Kidney (tissue), 22 donors: ENCODE results near the gene GAPVD1. TPM values are rescaled to one million over a fixed set of nuclear protein-coding genes. Genes with fewer than 3 reads are reported as not detected.
"Not testable (repeated sequence)": the region's sequence is repeated elsewhere in the genome, so short reads cannot be mapped to it uniquely, and the experiment has no call there.

Source experiments
- DNase-seq, 5 donors: peaks; one replicate each; pipeline ENCODE4 v3.0.0-alpha.2; 2013 to 2020
- FAIRE-seq: peaks from 2 replicates; lab custom pipeline; 2012; peaks lifted over from hg19 to GRCh38; lab: Jason Lieb, UNC
- H3K27ac ChIP-seq, 2 donors: one replicate each; pipeline ENCODE4 v1.7.0; 2013; ENCODE audit warnings: low read depth in 2 of 2, low read length in 2 of 2, inconsistent platforms in 1 of 2
- H3K27me3 ChIP-seq: one replicate; pipeline ENCODE4 v1.7.1; 2013; ENCODE audit warnings: low read length, inconsistent platforms; ENCODE audit not compliant: control insufficient read depth, insufficient read depth
- H3K36me3 ChIP-seq, 3 donors: one replicate each; pipeline versions ENCODE4 v1.7.0 to v1.7.1; 2013; ENCODE audit warnings: low read length in 3 of 3, control low read depth in 1 of 3, inconsistent platforms in 1 of 3; ENCODE audit not compliant: insufficient read depth in 3 of 3, control insufficient read depth in 2 of 3
- H3K4me1 ChIP-seq, 3 donors: one replicate each; pipeline versions ENCODE4 v1.7.0 to v1.7.1; 2013; ENCODE audit warnings: low read length in 3 of 3, inconsistent platforms in 1 of 3, low read depth in 1 of 3; ENCODE audit not compliant: control insufficient read depth in 2 of 3, insufficient read depth in 2 of 3
- H3K4me3 ChIP-seq, 3 donors: one replicate each; pipeline versions ENCODE4 v1.7.0 to v1.8.1; 2013; ENCODE audit warnings: low read length in 3 of 3, control low read depth in 1 of 3, inconsistent platforms in 1 of 3
- H3K9ac ChIP-seq, 3 donors: one replicate each; pipeline versions ENCODE4 v1.7.0 to v1.7.1; 2013; ENCODE audit warnings: low read length in 3 of 3, control low read depth in 1 of 3, inconsistent platforms in 1 of 3
- H3K9me3 ChIP-seq, 3 donors: one replicate each; pipeline versions ENCODE4 v1.7.0 to v1.7.1; 2013; ENCODE audit warnings: low read length in 3 of 3, control low read depth in 1 of 3, inconsistent platforms in 1 of 3; ENCODE audit not compliant: control insufficient read depth in 2 of 3, insufficient read depth in 1 of 3
- CTCF ChIP-seq: IDR thresholded peaks from 3 replicates; pipeline ENCODE4 v1.5.1; 2012; ENCODE audit warnings: mild to moderate bottlenecking, moderate library complexity, borderline replicate concordance; ENCODE audit not compliant: insufficient read depth; ENCODE audit errors: extremely low read depth
- intact Hi-C: fragments of 100-400 bp; cut with DNase I; formaldehyde crosslinking; loops from one replicate; pipeline ENCODE4 v1.11.1; 2022
- long read RNA-seq, 10 donors: library from polyadenylated mRNA in 1 of 10; unstranded in 1 of 10; transcript quantifications; one replicate each; pipeline ENCODE4 v2.0.0 and lab custom pipeline, GENCODE V29; 2021 to 2026
- polyA plus RNA-seq: library from polyadenylated mRNA; stranded (reverse); fragments of 350-450 nt; fragmentation: Illumina TruSeq; extraction: RNeasy Lipid Tissue Mini Kit (QIAGEN cat#74804); gene quantifications from one replicate; pipeline ENCODE4 v1.2.3, GENCODE V29; 2014; ENCODE audit warnings: low read depth, low replicate concordance; ENCODE audit not compliant: insufficient read depth
- total RNA-seq: library from RNA; stranded (reverse); fragmentation: NEBNext Ultra II Directional; extraction: Animal tissue kit (Norgen Biotek cat#: 25700); gene quantifications from one replicate; pipeline ENCODE4 v1.2.1, GENCODE V29; 2021
- donor health status: control.
- donor health status: control.
- donor health status: control.
- donor health status: control.
- donor health status: control.
- donor health status: DM: yes; HTN: yes; CAD: no.
- donor health status: Normal renal cell carcinoma (clear cell type).

GAPVD1 gene
- total RNA-seq: 44.8 TPM
- 6.9 TPM for polyA plus RNA-seq
- long read RNA-seq, donor 1, partial matches to known transcripts: 0 of 1 reads
- long read RNA-seq, donor 1, other reads (novel, unspliced or antisense): 0 of 1 reads
- long read RNA-seq, donor 2, partial matches to known transcripts: 6 of 6 reads
- long read RNA-seq, donor 2, other reads (novel, unspliced or antisense): 0 of 6 reads
- long read RNA-seq, donor 3: 0 reads
- long read RNA-seq, donor 4, partial matches to known transcripts: 8 of 8 reads
- long read RNA-seq, donor 4, other reads (novel, unspliced or antisense): 0 of 8 reads
- long read RNA-seq, donor 5: 0 reads
- long read RNA-seq, donor 6: 0 reads
- long read RNA-seq, donor 7, partial matches to known transcripts: 9 of 21 reads
- long read RNA-seq, donor 7, other reads (novel, unspliced or antisense): 12 of 21 reads
- long read RNA-seq, donor 8, partial matches to known transcripts: 0 of 1 reads
- long read RNA-seq, donor 8, other reads (novel, unspliced or antisense): 0 of 1 reads
- long read RNA-seq, donor 9: 0 reads
- long read RNA-seq, donor 10: 0 reads

GRCh38 chr9:125261501-125262293 lies at the start of gene GAPVD1:
GAPVD1 (plus strand) TSS chr9:125261826; CDS start chr9:125298922, 37,096 bp downstream.
- DNase-seq: peak; percentile 94 to 97 (median 96)
- Histone ChIP-seq H3K27ac (peak within 1 kb of the TSS; percentile 75 to 80), H3K27me3 (no peaks in the 10 kb centered on the region), H3K9ac (peak within 1 kb of the TSS; percentile 45 to 82 (median 80)), H3K4me3 (peak within 1 kb of the TSS; percentile 70 to 81 (median 81)), H3K4me1 (peaks cover 0 to 12% (median 0%) of the 10 kb centered on the region in 3 donors), H3K9me3 (no peaks in the 10 kb centered on the region), H3K36me3 (no peaks in the 10 kb centered on the region)
- peak; percentile 38 for TF ChIP-seq CTCF
- intact Hi-C loops: no loop called here
- no peak for FAIRE-seq

- Histone ChIP-seq H3K27me3 (no peaks in the 10 kb centered on the region), H3K9ac (no peak overlapping the region), H3K4me3 (no peak overlapping the region), H3K9me3 (no peaks in the 10 kb centered on the region), H3K36me3 (peaks cover 0 to 2% (median 0%) of the 10 kb centered on the region in 3 donors), H3K27ac (no peak overlapping the region), H3K4me1 (no peaks in the 10 kb centered on the region)
- no peak for TF ChIP-seq CTCF
- intact Hi-C loops: no loop called here
- DNase-seq: no peak
- FAIRE-seq: no peak
Measured at GRCh38 chr9:125214186-125214585, 47.4 kb upstream of the GAPVD1 start.

GRCh38 chr9:125218621-125219020 lies 43.0 kb upstream of the GAPVD1 start:
- Histone ChIP-seq H3K9me3 (no peaks in the 10 kb centered on the region), H3K36me3 (peaks cover 0 to 3% (median 2%) of the 10 kb centered on the region in 3 donors), H3K4me3 (no peak overlapping the region), H3K27ac (no peak overlapping the region), H3K9ac (no peak overlapping the region), H3K4me1 (no peaks in the 10 kb centered on the region), H3K27me3 (no peaks in the 10 kb centered on the region)
- intact Hi-C loops: no loop called here
- FAIRE-seq (no peak), DNase-seq (no peak)
- no peak for TF ChIP-seq CTCF

GRCh38 chr9:125224858-125225257 lies 36.8 kb upstream of the GAPVD1 start:
- H3K9ac ChIP-seq, H3K4me1 ChIP-seq, H3K4me3 ChIP-seq, H3K9me3 ChIP-seq, H3K27ac ChIP-seq, intact Hi-C loops, H3K36me3 ChIP-seq, H3K27me3 ChIP-seq, FAIRE-seq, DNase-seq: not testable (repeated sequence)
